GM15510 (cell line): Measurements from ENCODE around the gene ATP5MC2.

Experiments used
- POLR2A ChIP-seq: IDR thresholded peaks from 3 replicates; pipeline ENCODE4 v1.6.1; 2011; ENCODE audit warnings: borderline replicate concordance; ENCODE audit not compliant: insufficient read length; ENCODE audit errors: extremely low read depth

ATP5MC2 gene

GRCh38 chr12:53698948-53699677 is 23.2 kb upstream of the ATP5MC2 start:
- no peak for TF ChIP-seq POLR2A

- TF ChIP-seq POLR2A: no peak
Observed at GRCh38 chr12:53696655-53697331, 20.9 kb upstream of the ATP5MC2 start.

GRCh38 chr12:53696285-53696654 is 20.4 kb upstream of the ATP5MC2 start:
- no peak for TF ChIP-seq POLR2A

- no peak for TF ChIP-seq POLR2A
Observed at GRCh38 chr12:53695152-53696145, 19.6 kb upstream of the ATP5MC2 start.

DNA sequence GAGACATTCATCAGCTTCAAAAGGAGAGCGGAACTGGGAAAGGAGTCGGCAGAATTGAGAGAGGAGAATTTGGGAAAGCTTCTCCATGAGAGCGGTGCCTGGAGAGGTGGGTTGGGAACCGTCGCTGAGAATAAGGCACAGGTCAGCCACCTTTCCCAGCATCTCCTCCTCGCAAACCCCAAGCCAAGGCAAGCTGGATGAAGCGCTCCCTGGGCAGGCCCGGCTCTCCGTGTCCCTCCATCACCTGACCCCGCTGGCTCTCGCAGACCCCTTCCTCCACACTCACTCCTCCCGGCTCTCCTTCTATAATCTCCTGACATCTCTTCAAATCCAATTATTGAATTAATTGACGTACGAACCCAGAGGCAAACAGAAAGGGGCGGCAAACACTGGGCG is 18.9 kb upstream of the ATP5MC2 start:
- TF ChIP-seq POLR2A: no peak

- TF ChIP-seq POLR2A: no peak
Observed at GRCh38 chr12:53688134-53688533, 12.3 kb upstream of the ATP5MC2 start.

DNA sequence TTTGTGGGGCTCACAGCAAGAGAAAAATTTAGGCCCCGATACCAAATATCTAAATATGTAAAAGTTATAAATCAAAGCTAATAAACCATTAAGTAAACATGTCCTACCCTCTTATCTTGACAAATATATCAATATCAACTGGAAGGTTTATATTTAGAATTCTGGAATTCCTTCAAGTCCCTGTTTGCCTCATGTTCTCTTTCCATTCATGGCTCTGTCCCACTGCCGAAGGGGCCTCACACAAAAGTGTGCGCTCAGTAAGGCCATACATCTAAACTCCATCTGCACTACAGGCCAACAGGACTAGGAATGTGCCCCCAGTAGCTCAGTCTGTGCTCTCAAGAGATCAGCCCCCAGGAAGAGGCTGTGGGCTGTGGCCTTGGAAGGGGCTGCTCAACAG is 10.6 kb upstream of the ATP5MC2 start:
- no peak for TF ChIP-seq POLR2A

- TF ChIP-seq POLR2A: no peak
Observed at GRCh38 chr12:53684654-53685220, 8.9 kb upstream of the ATP5MC2 start.

DNA sequence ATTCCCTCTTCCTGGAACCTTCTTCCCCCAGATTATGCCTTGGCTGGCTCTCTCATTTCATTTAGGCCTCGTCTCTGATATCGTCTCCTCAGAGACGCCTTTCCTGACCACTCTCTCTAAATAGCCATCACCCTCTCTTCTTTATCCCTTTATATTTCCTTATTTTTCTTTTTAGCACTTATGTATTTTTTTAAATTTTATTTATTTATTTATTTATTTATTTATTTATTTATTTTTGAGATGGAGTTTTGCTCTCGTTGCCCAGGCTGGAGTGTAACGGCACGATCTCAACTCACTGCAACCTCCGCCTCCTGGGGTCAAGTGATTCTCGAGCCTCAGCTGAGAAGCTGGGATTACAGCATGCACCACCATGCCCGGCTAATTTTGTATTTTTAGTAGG is 8.1 kb upstream of the ATP5MC2 start:
- TF ChIP-seq POLR2A: no peak

DNA sequence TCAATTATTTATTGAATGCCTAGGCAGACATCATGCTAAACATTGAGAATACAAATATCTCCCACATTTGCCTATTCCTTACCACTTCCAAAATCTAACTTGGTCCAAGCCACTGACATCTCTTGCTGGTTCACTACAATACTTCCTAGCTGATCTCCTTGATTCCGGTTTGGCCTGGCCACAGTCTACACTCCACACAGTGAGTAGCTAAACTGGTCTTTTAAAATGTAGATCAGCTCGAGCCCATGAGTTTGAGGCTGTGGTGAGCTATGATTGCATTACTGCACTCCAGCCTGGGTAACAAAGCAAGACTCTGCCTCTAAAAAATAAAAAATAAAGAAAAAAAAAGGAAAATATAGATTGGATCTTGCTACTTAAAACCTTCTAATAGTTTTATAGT is 7.6 kb upstream of the ATP5MC2 start:
- no peak for TF ChIP-seq POLR2A

DNA sequence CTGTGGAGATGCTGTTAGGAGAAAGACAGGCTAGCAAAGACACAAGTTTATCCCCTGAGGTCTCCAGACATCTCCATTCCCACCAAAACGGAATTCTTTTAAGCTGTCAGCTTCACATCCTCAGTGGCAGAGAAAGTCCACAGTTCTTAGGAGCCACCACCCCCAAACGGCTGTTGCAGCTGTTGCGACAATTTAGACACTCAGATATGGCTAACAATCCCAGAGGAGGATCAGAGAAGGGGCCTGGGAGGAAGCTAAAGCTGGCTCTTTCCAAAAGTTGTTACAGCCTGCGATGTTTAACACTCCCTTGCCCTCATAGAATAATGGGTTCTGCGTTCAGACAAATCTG is 1.9 kb upstream of the ATP5MC2 start:
- TF ChIP-seq POLR2A: no peak

- TF ChIP-seq POLR2A: no peak
Observed at GRCh38 chr12:53677016-53677799, 1.3 kb upstream of the ATP5MC2 start.

- TF ChIP-seq POLR2A: no peak
Observed at GRCh38 chr12:53676656-53677015, 753 bp upstream of the ATP5MC2 start.

DNA sequence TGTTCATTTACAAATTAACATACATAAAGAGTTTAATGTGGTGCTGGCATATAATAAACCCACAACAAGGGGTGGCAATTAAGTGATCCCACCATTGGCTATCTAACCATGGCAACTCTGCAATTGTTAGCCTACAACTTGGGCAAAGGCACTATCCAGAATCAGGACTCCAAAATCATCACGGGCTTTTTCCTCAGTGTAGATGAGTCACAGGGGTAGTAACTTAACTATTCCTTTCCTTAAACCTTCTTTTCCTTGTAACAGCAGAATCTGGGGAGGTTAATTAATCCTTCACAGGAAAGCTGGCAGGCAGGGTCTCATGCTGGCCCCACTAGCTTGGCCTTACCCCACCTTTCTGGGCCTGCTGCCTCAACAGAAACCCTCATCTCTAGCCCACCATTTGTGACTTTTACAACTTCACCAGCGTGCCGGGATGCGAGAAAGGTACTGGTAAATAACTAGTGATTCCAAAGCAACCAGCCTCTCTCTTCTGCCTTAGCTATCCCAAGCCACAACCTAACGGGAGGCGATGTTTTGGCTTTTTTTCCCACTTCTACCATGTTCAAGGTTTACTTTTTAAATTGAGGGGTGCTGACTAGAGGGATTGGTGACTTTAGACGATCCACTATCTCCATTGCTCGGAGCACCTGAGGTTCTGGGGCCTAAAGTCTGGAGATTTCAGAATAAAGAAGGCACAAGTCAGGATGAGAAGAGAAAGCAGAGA is 744 bp downstream of the ATP5MC2 start:
- TF ChIP-seq POLR2A: no peak
